SK-N-SH treated with all-trans-retinoic acid at 6 μM for 48 hours (cell line): ENCODE measurements around the gene BRINP1.

ENCODE experiments used
- ZFP3 ChIP-seq: fragments of 250-450 bp; sonication (Bioruptor Pico); IDR thresholded peaks from 2 replicates; pipeline ENCODE4 v1.5.0; 2020; ENCODE audit warnings: mild to moderate bottlenecking, moderate library complexity
- ZFP30 ChIP-seq: fragments of 450-650 bp; formaldehyde crosslinking; IDR thresholded peaks from 2 replicates; pipeline ENCODE4 v1.5.0; 2022; ENCODE audit warnings: mild to moderate bottlenecking, moderate library complexity
- ZNF565 ChIP-seq: fragments of 450-650 bp; formaldehyde crosslinking; conservative IDR thresholded peaks from 2 replicates; pipeline ENCODE4 v1.5.0; 2020; ENCODE audit warnings: low read depth, mild to moderate bottlenecking, moderate library complexity
- TF ChIP-seq, protein P1 (sequence below): fragments of 250-450 bp; sonication (Bioruptor Pico); IDR thresholded peaks from 2 replicates; pipeline ENCODE4 v1.5.1; 2021; ENCODE audit warnings: mild to moderate bottlenecking, moderate library complexity

DNA sequence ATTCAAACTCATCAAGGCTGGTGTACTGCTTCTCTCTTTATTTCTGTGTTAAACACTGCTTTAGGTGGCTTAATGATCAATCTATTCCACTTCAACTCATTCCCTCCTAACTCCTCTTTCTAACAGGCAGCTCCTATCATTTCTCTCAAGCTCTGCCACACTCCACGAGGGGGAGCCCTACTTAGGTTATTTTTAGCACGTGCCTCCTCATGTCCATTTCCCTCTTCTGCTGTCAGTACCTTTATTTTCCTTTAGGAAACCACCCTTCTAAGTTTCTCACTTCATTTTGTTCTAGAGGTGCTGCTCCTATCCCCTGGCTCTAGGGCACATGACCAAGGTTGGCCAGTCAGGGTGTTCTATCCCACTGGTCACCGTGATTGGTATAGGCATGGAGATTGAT lies 6.7 kb upstream of the BRINP1 start:
- TF ChIP-seq, protein P1, sequence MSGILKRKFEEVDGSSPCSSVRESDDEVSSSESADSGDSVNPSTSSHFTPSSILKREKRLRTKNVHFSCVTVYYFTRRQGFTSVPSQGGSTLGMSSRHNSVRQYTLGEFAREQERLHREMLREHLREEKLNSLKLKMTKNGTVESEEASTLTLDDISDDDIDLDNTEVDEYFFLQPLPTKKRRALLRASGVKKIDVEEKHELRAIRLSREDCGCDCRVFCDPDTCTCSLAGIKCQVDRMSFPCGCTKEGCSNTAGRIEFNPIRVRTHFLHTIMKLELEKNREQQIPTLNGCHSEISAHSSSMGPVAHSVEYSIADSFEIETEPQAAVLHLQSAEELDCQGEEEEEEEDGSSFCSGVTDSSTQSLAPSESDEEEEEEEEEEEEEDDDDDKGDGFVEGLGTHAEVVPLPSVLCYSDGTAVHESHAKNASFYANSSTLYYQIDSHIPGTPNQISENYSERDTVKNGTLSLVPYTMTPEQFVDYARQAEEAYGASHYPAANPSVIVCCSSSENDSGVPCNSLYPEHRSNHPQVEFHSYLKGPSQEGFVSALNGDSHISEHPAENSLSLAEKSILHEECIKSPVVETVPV, result no peak
- no peak for TF ChIP-seq ZNF565
- TF ChIP-seq ZFP30 (CRISPR knock-in tag), result no peak
- no peak for TF ChIP-seq ZFP3 (CRISPR knock-in tag)
